Measurements from ENCODE around the gene FAM120A. TPM values are rescaled to one million over a fixed set of nuclear protein-coding genes. Genes with fewer than 3 reads are reported as not detected.

FAM120A gene
- total RNA-seq, 1 experiment from 2014 or later, result 53.3 TPM

DNA sequence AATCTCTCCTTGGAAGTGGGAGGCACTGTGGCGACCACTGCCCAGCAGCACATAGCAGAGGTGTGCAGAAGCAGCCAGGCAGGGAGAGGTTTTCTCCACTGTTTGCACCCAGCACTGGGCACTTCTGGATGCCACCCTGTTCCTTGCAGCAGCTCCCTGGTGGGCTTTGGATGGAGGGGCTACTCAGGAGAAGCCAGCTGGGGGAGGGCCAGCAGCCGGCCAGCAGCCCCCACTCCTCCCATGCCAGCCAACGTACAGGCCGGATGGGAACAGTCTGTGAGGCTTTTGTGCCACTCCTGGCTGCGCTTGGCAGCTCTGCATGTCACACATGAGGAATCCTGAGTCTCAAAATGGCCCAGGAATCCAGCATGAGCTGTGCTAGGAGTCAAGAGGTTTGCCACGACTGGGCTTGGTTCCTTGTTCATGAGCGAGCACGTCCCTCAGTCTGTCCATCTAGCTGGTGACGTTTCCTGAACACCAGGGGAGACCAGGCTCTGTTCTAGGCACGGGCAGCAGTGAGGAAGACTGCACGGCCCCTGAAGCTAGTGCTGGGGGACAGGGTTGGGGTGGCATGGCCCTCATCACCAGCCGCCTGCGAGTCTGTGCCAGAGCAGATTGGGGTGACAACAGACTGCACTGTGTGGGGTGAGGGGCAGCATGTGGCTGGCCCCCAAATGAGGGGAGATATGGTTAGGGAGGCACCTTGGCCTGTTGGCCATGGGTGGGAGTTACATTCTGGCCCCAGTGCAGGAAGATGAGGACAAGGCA is 135.0 kb downstream of the FAM120A start (continued):
- TF ChIP-seq HMGA2 (CRISPR knock-in tag; IDR thresholded peaks at IDR 0.05) (no peak), NFYB (CRISPR knock-in tag; conservative IDR thresholded peaks at IDR 0.05; ENCODE audit: low read depth) (no peak), MLX (CRISPR knock-in tag; IDR thresholded peaks at IDR 0.05) (no peak), ZNF671 (CRISPR knock-in tag; IDR thresholded peaks at IDR 0.05) (no peak), ZNF396 (CRISPR knock-in tag; IDR thresholded peaks at IDR 0.05; ENCODE audit: borderline replicate concordance) (no peak), GTF2I (CRISPR knock-in tag; conservative IDR thresholded peaks at IDR 0.05) (no peak)
- TF ChIP-seq, protein P1, sequence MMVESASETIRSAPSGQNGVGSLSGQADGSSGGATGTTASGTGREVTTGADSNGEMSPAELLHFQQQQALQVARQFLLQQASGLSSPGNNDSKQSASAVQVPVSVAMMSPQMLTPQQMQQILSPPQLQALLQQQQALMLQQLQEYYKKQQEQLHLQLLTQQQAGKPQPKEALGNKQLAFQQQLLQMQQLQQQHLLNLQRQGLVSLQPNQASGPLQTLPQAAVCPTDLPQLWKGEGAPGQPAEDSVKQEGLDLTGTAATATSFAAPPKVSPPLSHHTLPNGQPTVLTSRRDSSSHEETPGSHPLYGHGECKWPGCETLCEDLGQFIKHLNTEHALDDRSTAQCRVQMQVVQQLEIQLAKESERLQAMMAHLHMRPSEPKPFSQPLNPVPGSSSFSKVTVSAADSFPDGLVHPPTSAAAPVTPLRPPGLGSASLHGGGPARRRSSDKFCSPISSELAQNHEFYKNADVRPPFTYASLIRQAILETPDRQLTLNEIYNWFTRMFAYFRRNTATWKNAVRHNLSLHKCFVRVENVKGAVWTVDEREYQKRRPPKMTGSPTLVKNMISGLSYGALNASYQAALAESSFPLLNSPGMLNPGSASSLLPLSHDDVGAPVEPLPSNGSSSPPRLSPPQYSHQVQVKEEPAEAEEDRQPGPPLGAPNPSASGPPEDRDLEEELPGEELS (CRISPR knock-in tag; IDR thresholded peaks at IDR 0.05), result no peak
- TF ChIP-seq, protein P2, sequence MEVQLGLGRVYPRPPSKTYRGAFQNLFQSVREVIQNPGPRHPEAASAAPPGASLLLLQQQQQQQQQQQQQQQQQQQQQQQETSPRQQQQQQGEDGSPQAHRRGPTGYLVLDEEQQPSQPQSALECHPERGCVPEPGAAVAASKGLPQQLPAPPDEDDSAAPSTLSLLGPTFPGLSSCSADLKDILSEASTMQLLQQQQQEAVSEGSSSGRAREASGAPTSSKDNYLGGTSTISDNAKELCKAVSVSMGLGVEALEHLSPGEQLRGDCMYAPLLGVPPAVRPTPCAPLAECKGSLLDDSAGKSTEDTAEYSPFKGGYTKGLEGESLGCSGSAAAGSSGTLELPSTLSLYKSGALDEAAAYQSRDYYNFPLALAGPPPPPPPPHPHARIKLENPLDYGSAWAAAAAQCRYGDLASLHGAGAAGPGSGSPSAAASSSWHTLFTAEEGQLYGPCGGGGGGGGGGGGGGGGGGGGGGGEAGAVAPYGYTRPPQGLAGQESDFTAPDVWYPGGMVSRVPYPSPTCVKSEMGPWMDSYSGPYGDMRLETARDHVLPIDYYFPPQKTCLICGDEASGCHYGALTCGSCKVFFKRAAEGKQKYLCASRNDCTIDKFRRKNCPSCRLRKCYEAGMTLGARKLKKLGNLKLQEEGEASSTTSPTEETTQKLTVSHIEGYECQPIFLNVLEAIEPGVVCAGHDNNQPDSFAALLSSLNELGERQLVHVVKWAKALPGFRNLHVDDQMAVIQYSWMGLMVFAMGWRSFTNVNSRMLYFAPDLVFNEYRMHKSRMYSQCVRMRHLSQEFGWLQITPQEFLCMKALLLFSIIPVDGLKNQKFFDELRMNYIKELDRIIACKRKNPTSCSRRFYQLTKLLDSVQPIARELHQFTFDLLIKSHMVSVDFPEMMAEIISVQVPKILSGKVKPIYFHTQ (CRISPR knock-in tag; IDR thresholded peaks at IDR 0.05), result no peak

DNA sequence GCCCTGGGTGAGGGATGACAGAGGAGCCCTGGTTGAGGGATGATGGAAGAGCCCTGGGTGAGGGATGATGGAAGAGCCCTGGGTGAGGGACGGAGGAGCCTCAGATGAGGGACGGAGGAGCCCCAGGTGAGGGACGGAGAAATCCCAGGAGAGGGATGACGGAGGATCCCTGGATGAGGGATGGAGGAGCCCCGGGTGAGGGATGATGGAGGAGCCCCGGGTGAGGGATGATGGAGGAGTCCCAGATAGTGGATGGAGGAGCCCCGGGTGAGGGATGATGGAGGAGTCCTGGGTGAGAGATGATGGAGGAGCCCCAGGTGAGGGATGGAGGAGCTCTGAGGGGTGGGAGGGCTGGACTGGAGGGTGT is 135.8 kb downstream of the FAM120A start:
- no peak for ATAC-seq
- CTCF ChIA-PET, result interaction anchor here (1.3 to 1.6 kb wide), 2 partner anchors 9 to 21 kb away, joined by 5 to 7 read pairs; no protein-coding TSS in a partner anchor
- no peak for DNase-seq (ENCODE audit: low spot score)
- 0 out of 2 replicates have a peak, but pooled peaks cover 4% of the 10 kb centered on the region for H3K9me3 Mint-ChIP-seq
- no peak overlapping the region for H3K27ac Mint-ChIP-seq
- H3K4me3 Mint-ChIP-seq, result no peak overlapping the region
- H3K4me1 Mint-ChIP-seq, result peaks cover 23% of the 10 kb centered on the region
- POLR2A ChIA-PET, result no interaction called here
- H3K27me3 Mint-ChIP-seq (ENCODE audit: low read depth), result no peaks in the 10 kb centered on the region
- no peaks in the 10 kb centered on the region; the same call in 1 of the 2 replicates for H3K36me3 Mint-ChIP-seq
- TF ChIP-seq FOXJ3 (CRISPR knock-in tag; IDR thresholded peaks at IDR 0.05; ENCODE audit: borderline replicate concordance) (no peak), GRHL2 (CRISPR knock-in tag; IDR thresholded peaks at IDR 0.05; ENCODE audit: insufficient replicate concordance, severe bottlenecking) (no peak), SOX15 (CRISPR knock-in tag; IDR thresholded peaks at IDR 0.05) (no peak), ZNF138 (CRISPR knock-in tag; conservative IDR thresholded peaks at IDR 0.05) (no peak), ZNF263 (CRISPR knock-in tag; IDR thresholded peaks at IDR 0.05; ENCODE audit: low read depth) (0 out of 2 replicates have a peak, but pooled peaks have one; percentile 66)
- TF ChIP-seq, protein P2 (CRISPR knock-in tag; IDR thresholded peaks at IDR 0.05), result no peak
- TF ChIP-seq, protein P3, sequence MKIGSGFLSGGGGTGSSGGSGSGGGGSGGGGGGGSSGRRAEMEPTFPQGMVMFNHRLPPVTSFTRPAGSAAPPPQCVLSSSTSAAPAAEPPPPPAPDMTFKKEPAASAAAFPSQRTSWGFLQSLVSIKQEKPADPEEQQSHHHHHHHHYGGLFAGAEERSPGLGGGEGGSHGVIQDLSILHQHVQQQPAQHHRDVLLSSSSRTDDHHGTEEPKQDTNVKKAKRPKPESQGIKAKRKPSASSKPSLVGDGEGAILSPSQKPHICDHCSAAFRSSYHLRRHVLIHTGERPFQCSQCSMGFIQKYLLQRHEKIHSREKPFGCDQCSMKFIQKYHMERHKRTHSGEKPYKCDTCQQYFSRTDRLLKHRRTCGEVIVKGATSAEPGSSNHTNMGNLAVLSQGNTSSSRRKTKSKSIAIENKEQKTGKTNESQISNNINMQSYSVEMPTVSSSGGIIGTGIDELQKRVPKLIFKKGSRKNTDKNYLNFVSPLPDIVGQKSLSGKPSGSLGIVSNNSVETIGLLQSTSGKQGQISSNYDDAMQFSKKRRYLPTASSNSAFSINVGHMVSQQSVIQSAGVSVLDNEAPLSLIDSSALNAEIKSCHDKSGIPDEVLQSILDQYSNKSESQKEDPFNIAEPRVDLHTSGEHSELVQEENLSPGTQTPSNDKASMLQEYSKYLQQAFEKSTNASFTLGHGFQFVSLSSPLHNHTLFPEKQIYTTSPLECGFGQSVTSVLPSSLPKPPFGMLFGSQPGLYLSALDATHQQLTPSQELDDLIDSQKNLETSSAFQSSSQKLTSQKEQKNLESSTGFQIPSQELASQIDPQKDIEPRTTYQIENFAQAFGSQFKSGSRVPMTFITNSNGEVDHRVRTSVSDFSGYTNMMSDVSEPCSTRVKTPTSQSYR (CRISPR knock-in tag; IDR thresholded peaks at IDR 0.05), result no peak

Data from WTC11 (cell line).